Osteocyte (in vitro differentiated cells): Measurements from ENCODE around the gene CPEB3. TPM values are rescaled to one million over a fixed set of nuclear protein-coding genes. Genes with fewer than 3 reads are reported as not detected.

ENCODE experiments used
- DNase-seq: peaks from one replicate; pipeline ENCODE4 v3.0.0; 2021; ENCODE audit warnings: mixed read lengths; ENCODE audit not compliant: unreplicated experiment; ENCODE audit errors: extremely low spot score
- H3K27ac Mint-ChIP-seq: one replicate; pipeline ENCODE4 v1.8.0; 2021; ENCODE audit warnings: mild to moderate bottlenecking, mixed read lengths; ENCODE audit not compliant: unreplicated experiment
- H3K27me3 Mint-ChIP-seq: one replicate; pipeline ENCODE4 v1.8.0; 2021; ENCODE audit warnings: mixed read lengths; ENCODE audit not compliant: unreplicated experiment
- H3K36me3 Mint-ChIP-seq: one replicate; pipeline ENCODE4 v1.8.0; 2021; ENCODE audit warnings: mixed read lengths; ENCODE audit not compliant: unreplicated experiment
- H3K4me1 Mint-ChIP-seq: one replicate; pipeline ENCODE4 v1.8.0; 2021; ENCODE audit warnings: mixed read lengths; ENCODE audit not compliant: unreplicated experiment
- H3K4me3 Mint-ChIP-seq: one replicate; pipeline ENCODE4 v1.8.0; 2021; ENCODE audit warnings: mild to moderate bottlenecking, moderate library complexity, mixed read lengths; ENCODE audit not compliant: unreplicated experiment
- H3K9me3 Mint-ChIP-seq: one replicate; pipeline ENCODE4 v1.8.0; 2021; ENCODE audit warnings: mixed read lengths; ENCODE audit not compliant: unreplicated experiment
- CTCF ChIP-seq: fragments of 200-600 bp; sonication (generic); IDR thresholded peaks from 2 replicates; pipeline ENCODE4 v1.5.0; 2021; ENCODE audit warnings: antibody characterized with exemption, mild to moderate bottlenecking, moderate library complexity
- total RNA-seq: library from RNA; stranded (reverse); gene quantifications from 2 replicates; pipeline ENCODE4 v1.2.1, GENCODE V29; 2021

The CPEB3 gene
- total RNA-seq, 1 donor from 2014 or later = 2.0 TPM

- Mint-ChIP-seq H3K4me3 (peak overlapping the region; percentile 76), H3K4me1 (peaks cover 34% of the 10 kb centered on the region), H3K9me3 (no peaks in the 10 kb centered on the region), H3K27ac (peak overlapping the region; percentile 69), H3K36me3 (peaks cover 1% of the 10 kb centered on the region), H3K27me3 (no peaks in the 10 kb centered on the region)
- DNase-seq = no peak
- TF ChIP-seq CTCF = no peak
Observed at GRCh38 chr10:92242910-92243671, 47.8 kb downstream of the CPEB3 start.

- Mint-ChIP-seq H3K4me3 (peak overlapping the region; percentile 76), H3K4me1 (peaks cover 37% of the 10 kb centered on the region), H3K27ac (no peak overlapping the region), H3K9me3 (no peaks in the 10 kb centered on the region), H3K36me3 (peaks cover 9% of the 10 kb centered on the region), H3K27me3 (no peaks in the 10 kb centered on the region)
- TF ChIP-seq CTCF = no peak
- no peak for DNase-seq
Observed at GRCh38 chr10:92242380-92242779, 48.5 kb downstream of the CPEB3 start.

- Mint-ChIP-seq H3K4me3 (peak overlapping the region; percentile 83), H3K27ac (peak overlapping the region; percentile 92), H3K36me3 (peaks cover 9% of the 10 kb centered on the region), H3K4me1 (peaks cover 37% of the 10 kb centered on the region), H3K9me3 (no peaks in the 10 kb centered on the region), H3K27me3 (no peaks in the 10 kb centered on the region)
- no peak for TF ChIP-seq CTCF
- DNase-seq = no peak
Observed at GRCh38 chr10:92241501-92241900, 49.4 kb downstream of the CPEB3 start.

GRCh38 chr10:92241158-92241500, 49.7 kb downstream of the CPEB3 start:
- H3K4me3 Mint-ChIP-seq = peak overlapping the region; percentile 83
- no peaks in the 10 kb centered on the region for H3K27me3 Mint-ChIP-seq
- DNase-seq = no peak
- peaks cover 9% of the 10 kb centered on the region for H3K36me3 Mint-ChIP-seq
- H3K4me1 Mint-ChIP-seq = peaks cover 37% of the 10 kb centered on the region
- peak overlapping the region; percentile 92 for H3K27ac Mint-ChIP-seq
- no peaks in the 10 kb centered on the region for H3K9me3 Mint-ChIP-seq
- TF ChIP-seq CTCF = no peak

- H3K27ac Mint-ChIP-seq = peak overlapping the region; percentile 92
- peaks cover 9% of the 10 kb centered on the region for H3K36me3 Mint-ChIP-seq
- H3K27me3 Mint-ChIP-seq = no peaks in the 10 kb centered on the region
- TF ChIP-seq CTCF = no peak
- DNase-seq = no peak
- H3K9me3 Mint-ChIP-seq = no peaks in the 10 kb centered on the region
- peaks cover 37% of the 10 kb centered on the region for H3K4me1 Mint-ChIP-seq
- peak overlapping the region; percentile 83 for H3K4me3 Mint-ChIP-seq
Observed at GRCh38 chr10:92240289-92241157, 50.4 kb downstream of the CPEB3 start.
